Sigmoid colon (tissue), 7 donors: ENCODE results near the gene SMAGP. TPM values are rescaled to one million over a fixed set of nuclear protein-coding genes. Genes with fewer than 3 reads are reported as not detected.

Experiments
- DNase-seq: peaks from one replicate; pipeline ENCODE4 v3.0.0-alpha.2; 2019
- H3K27ac ChIP-seq, 4 donors: fragments of 200-600 bp; sonication (generic); one replicate each; pipeline ENCODE4 v1.5.1; 2016 to 2019; ENCODE audit warnings: mild to moderate bottlenecking in 1 of 4
- H3K27me3 ChIP-seq, 3 donors: fragments of 200-600 bp; sonication (generic); one replicate each; pipeline ENCODE4 v1.5.1; 2019; ENCODE audit warnings: mild to moderate bottlenecking in 1 of 3
- H3K36me3 ChIP-seq, 4 donors: fragments of 200-600 bp; sonication (generic); one replicate each; pipeline ENCODE4 v1.5.1; 2016 to 2019
- H3K4me1 ChIP-seq, 4 donors: fragments of 200-600 bp; sonication (generic); one replicate each; pipeline ENCODE4 v1.5.1; 2017 to 2019
- H3K4me3 ChIP-seq, 4 donors: fragments of 200-600 bp; sonication (generic); one replicate each; pipeline ENCODE4 v1.5.1; 2017 to 2019; ENCODE audit warnings: mild to moderate bottlenecking in 2 of 4, moderate library complexity in 1 of 4
- H3K9me3 ChIP-seq, 4 donors: fragments of 200-600 bp in 3 of 4; sonication (generic) in 3 of 4; one replicate each; pipeline versions ENCODE4 v1.5.1 to v1.6.1; 2013 to 2019
- CTCF ChIP-seq, 4 experiments: fragments of 450-650 bp in 3 of 4; fragments of 200-600 bp in 1 of 4; IDR thresholded peaks; one replicate each; pipeline ENCODE4 v1.5.1; 2016 to 2019; ENCODE audit warnings: antibody characterized with exemption in 4 of 4, mild to moderate bottlenecking in 3 of 4, moderate library complexity in 2 of 4
- EP300 ChIP-seq, 4 donors: sonication (generic); formaldehyde crosslinking; IDR thresholded peaks; one replicate each; pipeline ENCODE4 v1.6.1; 2017; ENCODE audit warnings: antibody characterized with exemption in 4 of 4
- POLR2A ChIP-seq, 2 donors: fragments of 450-650 bp; IDR thresholded peaks; one replicate each; pipeline ENCODE4 v1.6.1; 2016; ENCODE audit warnings: antibody characterized with exemption in 2 of 2, mild to moderate bottlenecking in 2 of 2, moderate library complexity in 2 of 2
- POLR2AphosphoS5 ChIP-seq, 4 donors: sonication (generic); formaldehyde crosslinking; IDR thresholded peaks; one replicate each; pipeline ENCODE4 v1.6.1; 2017; ENCODE audit warnings: antibody characterized with exemption in 4 of 4
- WGBS, 2 donors: extraction: QIAGEN DNeasy Blood & Tissue Kit; methylation state at CpG; one replicate each; pipeline ENCODE4 v1.1.7; 2013; 5-methylcytosine and 5-hydroxymethylcytosine counted together
- intact Hi-C: fragments of 100-400 bp; cut with DNase I; formaldehyde crosslinking; loops from one replicate; pipeline ENCODE4 v1.15.1; 2023
- polyA plus RNA-seq, 3 donors: library from polyadenylated mRNA; stranded (reverse); fragments of 200-250 nt; gene quantifications; one replicate each; pipeline ENCODE4 v1.2.3, GENCODE V29; 2013
- total RNA-seq, 4 donors: library from RNA; depleted of rRNA; stranded (reverse); fragments of >200 nt; gene quantifications; one replicate each; pipeline ENCODE4 v1.1.0, GENCODE V29; 2016
- donor health status: healthy with polysubstance abuse.
- donor health status: Bipolar disorder and iron deficiency.
- donor health status: healthy.

SMAGP gene
- total and polyA plus RNA-seq, 7 donors: 1.9 to 81.7 (median 5.3) TPM

GRCh38 chr12:51205350-51205749, 64.9 kb downstream of the SMAGP start:
- Histone ChIP-seq H3K36me3 (peaks cover 0 to 34% (median 5%) of the 10 kb centered on the region in 4 donors), H3K4me1 (no peaks in the 10 kb centered on the region), H3K9me3 (no peaks in the 10 kb centered on the region), H3K4me3 (no peak overlapping the region), H3K27ac (no peak overlapping the region), H3K27me3 (no peaks in the 10 kb centered on the region)
- TF ChIP-seq POLR2AphosphoS5 (IDR thresholded peaks at IDR 0.05) (no peak), POLR2A (IDR thresholded peaks at IDR 0.05) (no peak), CTCF (IDR thresholded peaks at IDR 0.05) (no peak), EP300 (IDR thresholded peaks at IDR 0.05) (no peak)
- intact Hi-C loops: no loop called here
- DNase-seq: no peak
- 93 to 95% methylated on average over 6 of the region's 6 CpGs for WGBS, 2 donors

DNA sequence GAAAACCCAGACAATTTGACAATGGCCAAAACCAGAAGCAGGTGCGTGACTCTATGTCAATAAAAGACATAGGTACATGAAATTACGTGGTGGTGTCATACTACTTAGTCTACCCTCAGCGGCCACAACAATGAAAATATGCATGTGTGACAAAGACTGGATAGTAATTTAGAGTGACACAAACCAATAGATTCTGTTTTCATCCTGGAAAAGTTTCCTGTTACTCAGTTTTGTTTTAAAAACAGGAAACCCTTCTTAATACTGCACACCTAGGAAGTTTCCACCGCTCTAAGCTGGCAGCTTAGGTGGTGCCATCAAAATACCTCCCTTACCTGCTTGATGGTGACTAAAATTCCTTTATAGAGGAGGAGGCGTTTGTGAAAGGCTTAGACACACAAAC, 67.5 kb downstream of the SMAGP start:
- 88 to 91% methylated on average over 5 of the region's 5 CpGs for WGBS, 2 donors
- no peaks in the 10 kb centered on the region for H3K9me3 ChIP-seq
- TF ChIP-seq POLR2A (IDR thresholded peaks at IDR 0.05): no peak
- no peak for TF ChIP-seq CTCF (IDR thresholded peaks at IDR 0.05)
- no peak for TF ChIP-seq POLR2AphosphoS5 (IDR thresholded peaks at IDR 0.05)
- no peak for TF ChIP-seq EP300 (IDR thresholded peaks at IDR 0.05)
- no peak for DNase-seq
- no peak overlapping the region for H3K4me3 ChIP-seq
- H3K27ac ChIP-seq: no peak overlapping the region
- no peaks in the 10 kb centered on the region for H3K4me1 ChIP-seq
- peaks cover 0 to 36% (median 7%) of the 10 kb centered on the region in 4 donors for H3K36me3 ChIP-seq
- no peaks in the 10 kb centered on the region for H3K27me3 ChIP-seq
- intact Hi-C loops: no loop called here

GRCh38 chr12:51200806-51201205, 69.4 kb downstream of the SMAGP start:
- intact Hi-C loops: no loop called here
- no peak for DNase-seq
- Histone ChIP-seq H3K4me1 (no peaks in the 10 kb centered on the region), H3K9me3 (no peaks in the 10 kb centered on the region), H3K27ac (no peak overlapping the region), H3K4me3 (no peak overlapping the region), H3K36me3 (peaks cover 0 to 31% (median 6%) of the 10 kb centered on the region in 4 donors), H3K27me3 (no peaks in the 10 kb centered on the region)
- TF ChIP-seq POLR2A (IDR thresholded peaks at IDR 0.05): no peak
- no peak for TF ChIP-seq CTCF (IDR thresholded peaks at IDR 0.05)
- TF ChIP-seq POLR2AphosphoS5 (IDR thresholded peaks at IDR 0.05): no peak
- TF ChIP-seq EP300 (IDR thresholded peaks at IDR 0.05): no peak
- WGBS, 2 donors: 94 to 95% methylated on average over 9 of the region's 9 CpGs

DNA sequence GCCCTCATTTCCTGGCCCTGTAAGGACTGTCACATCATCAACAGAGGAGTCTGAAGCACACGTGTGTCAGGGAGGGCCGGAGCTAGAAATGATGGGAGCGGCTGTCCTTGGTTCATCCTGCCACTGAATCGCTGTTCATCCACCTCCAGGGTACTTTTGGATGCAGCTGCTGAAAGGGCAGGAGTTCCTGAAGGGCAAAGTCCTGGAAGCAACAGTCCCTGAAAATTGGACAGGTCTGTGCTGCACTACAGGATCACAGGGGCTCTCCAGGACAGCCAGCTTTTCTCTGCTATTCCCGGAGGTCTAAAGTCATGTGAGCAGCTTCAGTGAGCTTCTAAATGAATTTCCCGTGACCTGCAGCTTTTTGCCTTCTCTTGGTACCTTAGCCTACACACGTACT, 70.1 kb downstream of the SMAGP start:
- 89 to 93% methylated on average over 7 of the region's 7 CpGs for WGBS, 2 donors

More for the DNA sequence above, 70.1 kb downstream of the SMAGP start:
- H3K9me3 ChIP-seq: no peaks in the 10 kb centered on the region
- H3K4me3 ChIP-seq: no peak overlapping the region
- intact Hi-C loops: no loop called here
- TF ChIP-seq CTCF (IDR thresholded peaks at IDR 0.05) (no peak), POLR2A (IDR thresholded peaks at IDR 0.05) (no peak), EP300 (IDR thresholded peaks at IDR 0.05) (no peak), POLR2AphosphoS5 (IDR thresholded peaks at IDR 0.05) (no peak)
- no peaks in the 10 kb centered on the region for H3K27me3 ChIP-seq
- DNase-seq: no peak
- H3K4me1 ChIP-seq: no peaks in the 10 kb centered on the region
- no peak overlapping the region for H3K27ac ChIP-seq
- peaks cover 0 to 31% (median 6%) of the 10 kb centered on the region in 4 donors for H3K36me3 ChIP-seq
